ENCODE data around the gene KCNA3.
A peak's percentile ranks its signal among the peaks of the same experiment; 100 is the strongest.

KCNA3 gene

DNA sequence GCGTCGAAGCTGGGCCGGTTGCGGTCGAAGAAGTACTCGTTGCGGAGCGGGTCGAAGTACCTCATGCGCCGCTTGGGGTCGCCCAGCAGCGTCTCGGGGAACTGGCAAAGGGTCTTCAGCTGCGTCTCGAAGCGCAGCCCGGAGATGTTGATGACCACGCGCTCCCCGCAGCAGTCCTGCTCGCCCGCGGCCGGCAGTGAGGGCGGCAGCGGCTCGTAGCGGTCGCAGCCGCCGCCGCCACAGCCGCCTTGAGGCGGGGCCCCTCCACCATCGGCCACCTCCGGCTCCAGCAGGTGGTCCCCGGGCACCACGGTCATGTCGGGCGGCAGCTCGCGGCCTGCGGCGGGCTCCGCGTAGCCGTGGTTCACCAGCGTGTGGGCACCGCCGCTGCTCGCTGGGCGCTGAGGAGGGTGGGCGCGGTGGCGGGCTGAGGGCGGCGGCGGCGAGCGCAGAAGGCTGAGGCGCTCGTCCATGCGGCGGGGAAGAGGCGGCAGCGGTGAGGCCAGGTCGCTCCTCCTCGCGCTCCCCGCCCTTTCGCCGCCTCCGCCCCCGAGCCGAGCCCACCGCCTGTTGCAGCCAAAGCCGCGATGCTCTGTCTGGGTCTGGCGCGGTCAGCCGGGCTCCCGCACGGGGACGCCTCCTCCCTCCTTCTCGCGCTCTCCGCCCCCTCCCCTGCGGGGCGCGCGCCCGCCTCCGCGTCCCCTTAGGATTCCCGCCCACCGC is at the start of gene KCNA3:
TSS of gene KCNA3 (minus strand) at position 604 of the 723 bp plus-strand sequence. CDS start at position 473, 131 bp downstream.
- no peak within 1 kb of the TSS for H3K27ac ChIP-seq (ENCODE audit: low read length)
- no peaks in the 10 kb centered on the region for H3K9me3 ChIP-seq (ENCODE audit: control insufficient read depth in 2 of 2, low read length in 2 of 2)
- peaks cover 36 to 47% of the 10 kb centered on the region in 2 donors for H3K27me3 ChIP-seq (ENCODE audit: control insufficient read depth in 1 of 2, insufficient read depth in 2 of 2, low read length in 2 of 2)
- H3K4me3 ChIP-seq (ENCODE audit: low read length in 2 of 2): peak within 1 kb of the TSS; percentile 36 to 69
- H3K36me3 ChIP-seq (ENCODE audit: control insufficient read depth in 2 of 2, insufficient read depth in 2 of 2, low read length in 2 of 2): no peaks in the 10 kb centered on the region
- H3K9ac ChIP-seq (ENCODE audit: low read length in 2 of 2): no peak within 1 kb of the TSS
- H3K4me1 ChIP-seq (ENCODE audit: control insufficient read depth, insufficient read depth, low read length): peaks cover 17% of the 10 kb centered on the region

- no peaks in the 10 kb centered on the region for H3K36me3 ChIP-seq (ENCODE audit: control insufficient read depth in 2 of 2, insufficient read depth in 2 of 2, low read length in 2 of 2)
- no peak overlapping the region for H3K4me3 ChIP-seq (ENCODE audit: low read length in 2 of 2)
- no peaks in the 10 kb centered on the region for H3K9me3 ChIP-seq (ENCODE audit: control insufficient read depth in 2 of 2, low read length in 2 of 2)
- H3K9ac ChIP-seq (ENCODE audit: low read length in 2 of 2): no peak overlapping the region
- H3K27me3 ChIP-seq (ENCODE audit: control insufficient read depth in 1 of 2, insufficient read depth in 2 of 2, low read length in 2 of 2): peaks cover 0 to 13% of the 10 kb centered on the region in 2 donors
- no peak overlapping the region for H3K27ac ChIP-seq (ENCODE audit: low read length)
- H3K4me1 ChIP-seq (ENCODE audit: control insufficient read depth, insufficient read depth, low read length): no peaks in the 10 kb centered on the region
These were observed 48.1 kb upstream of the KCNA3 start for GRCh38 chr1:110722807-110723206.

DNA sequence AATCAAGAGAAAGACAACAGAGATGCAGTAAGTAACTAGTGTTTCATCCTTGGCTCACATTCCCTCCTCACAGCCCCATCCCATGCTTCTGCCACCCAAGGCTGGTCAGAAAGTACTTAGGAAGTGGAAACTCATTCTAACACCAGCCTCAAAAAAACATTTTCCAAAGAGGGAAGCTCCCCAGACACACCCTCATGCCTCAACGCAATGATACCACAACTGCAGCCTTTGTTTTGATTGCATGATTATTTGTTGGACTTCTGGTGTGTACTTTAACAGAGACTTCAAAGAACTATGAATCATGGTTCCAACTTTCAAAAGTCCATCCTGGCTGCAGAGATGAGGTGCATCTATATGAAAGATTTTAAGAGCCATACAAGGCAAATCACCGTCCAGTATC is 45.2 kb upstream of the KCNA3 start:
- no peaks in the 10 kb centered on the region for H3K36me3 ChIP-seq (ENCODE audit: control insufficient read depth in 2 of 2, insufficient read depth in 2 of 2, low read length in 2 of 2)
- no peak overlapping the region for H3K27ac ChIP-seq (ENCODE audit: low read length)
- no peaks in the 10 kb centered on the region for H3K4me1 ChIP-seq (ENCODE audit: control insufficient read depth, insufficient read depth, low read length)
- H3K9ac ChIP-seq (ENCODE audit: low read length in 2 of 2): no peak overlapping the region
- H3K27me3 ChIP-seq (ENCODE audit: control insufficient read depth in 1 of 2, insufficient read depth in 2 of 2, low read length in 2 of 2): peaks cover 0 to 13% of the 10 kb centered on the region in 2 donors
- no peaks in the 10 kb centered on the region for H3K9me3 ChIP-seq (ENCODE audit: control insufficient read depth in 2 of 2, low read length in 2 of 2)
- H3K4me3 ChIP-seq (ENCODE audit: low read length in 2 of 2): no peak overlapping the region

- no peak overlapping the region for H3K9ac ChIP-seq (ENCODE audit: low read length in 2 of 2)
- no peaks in the 10 kb centered on the region for H3K4me1 ChIP-seq (ENCODE audit: control insufficient read depth, insufficient read depth, low read length)
- H3K4me3 ChIP-seq (ENCODE audit: low read length in 2 of 2): no peak overlapping the region
- H3K27ac ChIP-seq (ENCODE audit: low read length): no peak overlapping the region
- no peaks in the 10 kb centered on the region for H3K9me3 ChIP-seq (ENCODE audit: control insufficient read depth in 2 of 2, low read length in 2 of 2)
- H3K36me3 ChIP-seq (ENCODE audit: control insufficient read depth in 2 of 2, insufficient read depth in 2 of 2, low read length in 2 of 2): no peaks in the 10 kb centered on the region
- H3K27me3 ChIP-seq (ENCODE audit: control insufficient read depth in 1 of 2, insufficient read depth in 2 of 2, low read length in 2 of 2): peaks cover 0 to 13% of the 10 kb centered on the region in 2 donors
These were observed 43.7 kb upstream of the KCNA3 start for GRCh38 chr1:110718452-110718851.

DNA sequence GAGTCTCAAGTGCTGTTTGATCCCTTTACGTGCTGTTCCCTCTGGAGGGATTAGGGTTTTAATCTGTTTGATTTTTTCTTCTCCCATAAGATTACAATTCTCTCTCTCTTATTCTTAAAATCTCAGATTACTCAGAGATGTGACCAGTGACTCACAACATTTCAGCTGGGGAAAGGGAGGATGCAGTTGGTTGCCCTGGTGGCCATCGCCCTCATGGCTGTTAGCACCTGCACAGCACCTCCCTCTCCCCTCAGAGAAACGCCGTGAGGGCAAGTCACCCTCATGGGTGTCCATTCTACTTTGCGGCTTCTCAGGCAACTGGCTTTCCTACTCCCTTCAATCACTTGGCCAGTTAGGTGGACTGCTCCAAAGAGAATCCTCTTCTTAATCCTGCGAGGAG is 42.4 kb upstream of the KCNA3 start:
- no peaks in the 10 kb centered on the region for H3K4me1 ChIP-seq (ENCODE audit: control insufficient read depth, insufficient read depth, low read length)
- H3K36me3 ChIP-seq (ENCODE audit: control insufficient read depth in 2 of 2, insufficient read depth in 2 of 2, low read length in 2 of 2): no peaks in the 10 kb centered on the region
- no peak overlapping the region for H3K4me3 ChIP-seq (ENCODE audit: low read length in 2 of 2)
- peaks cover 0 to 12% of the 10 kb centered on the region in 2 donors for H3K27me3 ChIP-seq (ENCODE audit: control insufficient read depth in 1 of 2, insufficient read depth in 2 of 2, low read length in 2 of 2)
- no peaks in the 10 kb centered on the region for H3K9me3 ChIP-seq (ENCODE audit: control insufficient read depth in 2 of 2, low read length in 2 of 2)
- H3K9ac ChIP-seq (ENCODE audit: low read length in 2 of 2): no peak overlapping the region
- no peak overlapping the region for H3K27ac ChIP-seq (ENCODE audit: low read length)

DNA sequence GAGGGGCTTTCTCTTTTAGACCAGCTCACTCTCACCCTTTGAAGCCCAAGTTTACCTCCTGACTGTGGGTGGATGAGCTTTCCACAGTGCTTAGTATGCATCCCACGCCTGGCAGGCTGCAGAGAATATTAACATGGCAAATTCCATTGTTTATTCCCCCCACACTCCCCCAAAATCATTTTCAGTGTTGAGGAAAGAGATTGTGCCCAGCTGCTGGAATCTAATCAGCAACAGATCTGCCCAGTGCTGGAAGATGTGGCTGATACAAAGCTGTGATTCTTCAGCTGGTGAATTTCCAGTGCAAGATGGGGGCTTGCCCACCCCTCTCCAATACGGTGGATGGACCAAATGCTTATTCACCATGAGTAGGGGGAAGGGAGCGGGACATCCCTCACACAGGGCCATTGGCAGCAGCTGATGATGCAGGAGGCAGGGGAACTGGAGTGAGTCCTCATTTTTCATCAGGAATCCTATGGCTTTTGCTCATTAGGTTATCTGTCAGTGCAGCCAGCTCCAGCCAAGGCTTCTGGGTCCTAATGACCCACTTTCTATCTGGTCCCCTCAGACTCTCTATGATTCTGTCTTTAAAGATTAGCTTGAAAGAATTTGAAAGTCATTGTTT is 39.7 kb upstream of the KCNA3 start:
- Histone ChIP-seq H3K27ac (ENCODE audit: low read length) (no peak overlapping the region), H3K36me3 (ENCODE audit: control insufficient read depth in 2 of 2, insufficient read depth in 2 of 2, low read length in 2 of 2) (no peaks in the 10 kb centered on the region), H3K9ac (ENCODE audit: low read length in 2 of 2) (no peak overlapping the region), H3K27me3 (ENCODE audit: control insufficient read depth in 1 of 2, insufficient read depth in 2 of 2, low read length in 2 of 2) (peaks cover 0 to 6% of the 10 kb centered on the region in 2 donors), H3K4me1 (ENCODE audit: control insufficient read depth, insufficient read depth, low read length) (no peaks in the 10 kb centered on the region), H3K4me3 (ENCODE audit: low read length in 2 of 2) (no peak overlapping the region), H3K9me3 (ENCODE audit: control insufficient read depth in 2 of 2, low read length in 2 of 2) (no peaks in the 10 kb centered on the region)

DNA sequence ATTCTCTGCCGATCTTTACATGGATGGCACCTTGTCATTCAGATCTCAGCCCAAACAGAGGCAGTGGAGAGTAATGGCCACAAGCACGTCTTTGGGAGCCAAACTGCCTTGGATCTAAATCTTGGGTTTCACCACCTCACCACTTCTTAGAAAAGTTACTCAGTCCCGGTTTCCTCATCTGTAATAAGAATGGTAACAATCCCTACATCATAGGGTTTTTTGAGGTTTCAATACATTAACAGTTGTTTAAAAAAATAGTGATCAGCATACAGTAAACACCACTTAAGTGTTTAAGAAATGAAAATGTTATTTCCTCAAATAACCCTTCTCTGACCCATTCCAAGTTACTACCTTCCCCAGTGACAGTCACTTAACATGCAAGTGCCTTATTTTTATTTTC is 38.5 kb upstream of the KCNA3 start:
- Histone ChIP-seq H3K4me3 (ENCODE audit: low read length in 2 of 2) (no peak overlapping the region), H3K36me3 (ENCODE audit: control insufficient read depth in 2 of 2, insufficient read depth in 2 of 2, low read length in 2 of 2) (no peaks in the 10 kb centered on the region), H3K27ac (ENCODE audit: low read length) (no peak overlapping the region), H3K9ac (ENCODE audit: low read length in 2 of 2) (no peak overlapping the region), H3K27me3 (ENCODE audit: control insufficient read depth in 1 of 2, insufficient read depth in 2 of 2, low read length in 2 of 2) (no peaks in the 10 kb centered on the region), H3K4me1 (ENCODE audit: control insufficient read depth, insufficient read depth, low read length) (no peaks in the 10 kb centered on the region), H3K9me3 (ENCODE audit: control insufficient read depth in 2 of 2, low read length in 2 of 2) (no peaks in the 10 kb centered on the region)

DNA sequence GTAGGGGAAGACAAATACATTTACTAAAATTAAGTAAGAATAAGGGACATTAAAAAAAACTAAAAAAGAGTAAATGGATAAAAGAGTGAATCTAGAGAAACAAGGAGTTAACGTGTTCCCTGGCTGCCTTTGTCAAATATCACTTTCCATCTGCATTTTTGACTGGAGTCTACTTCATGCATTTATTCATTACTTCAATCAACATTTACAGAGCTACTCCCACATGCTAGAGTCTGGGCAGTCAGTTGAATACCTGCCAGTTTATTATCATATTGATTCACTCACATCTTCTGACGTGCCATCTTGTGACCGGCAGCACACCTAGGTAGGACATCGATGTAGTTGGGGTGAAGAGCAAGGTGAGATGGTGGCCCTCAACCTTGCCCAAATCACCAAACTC is 35.6 kb upstream of the KCNA3 start:
- Histone ChIP-seq H3K4me1 (ENCODE audit: control insufficient read depth, insufficient read depth, low read length) (no peaks in the 10 kb centered on the region), H3K9ac (ENCODE audit: low read length in 2 of 2) (no peak overlapping the region)

GRCh38 chr1:110708974-110709440 is 34.3 kb upstream of the KCNA3 start:
- no peak overlapping the region for H3K27ac ChIP-seq (ENCODE audit: low read length)

More for the DNA sequence above, 35.6 kb upstream of the KCNA3 start:
- Histone ChIP-seq H3K27me3 (ENCODE audit: control insufficient read depth in 1 of 2, insufficient read depth in 2 of 2, low read length in 2 of 2) (no peaks in the 10 kb centered on the region), H3K27ac (ENCODE audit: low read length) (no peak overlapping the region), H3K9me3 (ENCODE audit: control insufficient read depth in 2 of 2, low read length in 2 of 2) (no peaks in the 10 kb centered on the region), H3K36me3 (ENCODE audit: control insufficient read depth in 2 of 2, insufficient read depth in 2 of 2, low read length in 2 of 2) (no peaks in the 10 kb centered on the region), H3K4me3 (ENCODE audit: low read length in 2 of 2) (no peak overlapping the region)

DNA sequence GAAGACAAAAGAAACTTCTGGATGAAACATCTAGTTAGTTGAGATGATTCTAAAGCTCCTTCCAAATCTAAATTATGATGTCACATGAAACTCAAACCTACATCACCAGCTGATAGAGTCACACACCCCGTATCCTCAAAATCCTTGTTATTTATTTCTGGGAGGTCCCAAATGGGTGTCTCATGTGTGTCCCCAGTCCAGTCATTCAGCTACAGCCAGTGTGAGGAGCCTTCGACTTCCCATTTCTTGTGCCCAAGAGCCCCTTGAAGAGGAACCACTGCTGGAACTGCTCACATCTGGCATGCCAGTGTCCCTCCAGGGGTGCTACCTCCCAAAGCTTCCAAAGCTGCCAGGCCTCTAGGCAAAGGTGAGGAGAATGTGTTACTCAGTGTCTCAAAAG is 32.5 kb upstream of the KCNA3 start:
- Histone ChIP-seq H3K36me3 (ENCODE audit: control insufficient read depth in 2 of 2, insufficient read depth in 2 of 2, low read length in 2 of 2) (no peaks in the 10 kb centered on the region), H3K9me3 (ENCODE audit: control insufficient read depth in 2 of 2, low read length in 2 of 2) (no peaks in the 10 kb centered on the region), H3K4me3 (ENCODE audit: low read length in 2 of 2) (no peak overlapping the region), H3K27me3 (ENCODE audit: control insufficient read depth in 1 of 2, insufficient read depth in 2 of 2, low read length in 2 of 2) (no peaks in the 10 kb centered on the region), H3K27ac (ENCODE audit: low read length) (no peak overlapping the region), H3K4me1 (ENCODE audit: control insufficient read depth, insufficient read depth, low read length) (no peaks in the 10 kb centered on the region), H3K9ac (ENCODE audit: low read length in 2 of 2) (no peak overlapping the region)

More at GRCh38 chr1:110708974-110709440, 34.3 kb upstream of the KCNA3 start:
- H3K27me3 ChIP-seq (ENCODE audit: control insufficient read depth in 1 of 2, insufficient read depth in 2 of 2, low read length in 2 of 2): no peaks in the 10 kb centered on the region
- H3K4me3 ChIP-seq (ENCODE audit: low read length in 2 of 2): no peak overlapping the region
- no peaks in the 10 kb centered on the region for H3K36me3 ChIP-seq (ENCODE audit: control insufficient read depth in 2 of 2, insufficient read depth in 2 of 2, low read length in 2 of 2)
- no peak overlapping the region for H3K9ac ChIP-seq (ENCODE audit: low read length in 2 of 2)
- no peaks in the 10 kb centered on the region for H3K4me1 ChIP-seq (ENCODE audit: control insufficient read depth, insufficient read depth, low read length)
- no peaks in the 10 kb centered on the region for H3K9me3 ChIP-seq (ENCODE audit: control insufficient read depth in 2 of 2, low read length in 2 of 2)

DNA sequence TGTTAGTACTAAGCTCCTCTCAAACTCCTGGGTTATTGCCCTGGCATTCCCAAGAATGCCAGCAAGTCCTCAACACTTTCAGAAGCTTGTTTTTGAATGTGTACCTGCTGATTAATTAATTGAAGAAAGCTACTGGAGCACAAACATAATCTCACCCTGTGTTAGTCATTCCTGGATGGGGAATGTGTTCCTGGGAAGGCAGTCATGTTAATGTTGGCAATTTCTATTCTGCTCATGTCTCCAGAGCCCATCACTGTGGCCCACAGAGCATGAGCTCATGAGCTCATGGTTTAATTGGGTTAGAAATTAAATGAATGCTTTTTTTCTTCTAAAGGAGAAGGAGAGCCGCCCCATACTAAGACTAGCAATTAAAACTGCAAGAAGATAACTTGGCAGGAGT is 31.9 kb upstream of the KCNA3 start:
- no peaks in the 10 kb centered on the region for H3K27me3 ChIP-seq (ENCODE audit: control insufficient read depth in 1 of 2, insufficient read depth in 2 of 2, low read length in 2 of 2)
- no peaks in the 10 kb centered on the region for H3K4me1 ChIP-seq (ENCODE audit: control insufficient read depth, insufficient read depth, low read length)
- no peak overlapping the region for H3K27ac ChIP-seq (ENCODE audit: low read length)
- no peak overlapping the region for H3K9ac ChIP-seq (ENCODE audit: low read length in 2 of 2)
- H3K36me3 ChIP-seq (ENCODE audit: control insufficient read depth in 2 of 2, insufficient read depth in 2 of 2, low read length in 2 of 2): no peaks in the 10 kb centered on the region
- no peaks in the 10 kb centered on the region for H3K9me3 ChIP-seq (ENCODE audit: control insufficient read depth in 2 of 2, low read length in 2 of 2)
- no peak overlapping the region for H3K4me3 ChIP-seq (ENCODE audit: low read length in 2 of 2)

All from stomach smooth muscle (tissue), 2 donors.